ENCODE measurements around the gene FLYWCH2.

- no peak for TF ChIP-seq POLR2AphosphoS5 (IDR thresholded peaks at IDR 0.05; ENCODE audit: low read depth, low read length)
- TF ChIP-seq REST (IDR thresholded peaks at IDR 0.05; ENCODE audit: insufficient read depth in 1 of 2, low read depth in 2 of 2, low read length in 2 of 2) = no peak
- no peak for TF ChIP-seq TAF1 (IDR thresholded peaks at IDR 0.05; ENCODE audit: borderline replicate concordance, insufficient read depth, low read length)
- TF ChIP-seq SIN3A (IDR thresholded peaks at IDR 0.05; ENCODE audit: borderline replicate concordance, insufficient read depth, low read length) = no peak
Observed at GRCh38 chr16:2843526-2843925, 39.5 kb upstream of the FLYWCH2 start.

Data from PFSK-1 (cell line).